Adrenal gland (tissue), 5 donors: ENCODE results near the gene C19orf38.

Source experiments
- CTCF ChIP-seq, 6 experiments: fragments of 450-650 bp in 4 of 6; fragments of 200-600 bp in 2 of 6; sonication (generic) in 1 of 6; IDR thresholded peaks; 1 replicate in 5 of 6; 2 replicates in 1 of 6; pipeline versions ENCODE4 v1.5.1 to v1.8.0; 2016 to 2021; ENCODE audit warnings: antibody characterized with exemption in 6 of 6, mild to moderate bottlenecking in 2 of 6, moderate library complexity in 1 of 6
- POLR2A ChIP-seq, 2 donors: fragments of 450-650 bp; IDR thresholded peaks; one replicate each; pipeline ENCODE4 v1.6.1; 2017; ENCODE audit warnings: antibody characterized with exemption in 2 of 2, mild to moderate bottlenecking in 2 of 2, moderate library complexity in 1 of 2
- donor health status: DM: no; HTN: no; CAD: no.

GRCh38 chr19:10862561-10863106 lies 14.4 kb downstream of the C19orf38 start:
- TF ChIP-seq CTCF (IDR thresholded peaks at IDR 0.05), result no peak
- TF ChIP-seq POLR2A (IDR thresholded peaks at IDR 0.05), result no peak
